CD4-positive, alpha-beta T cell treated with Interleukin-6 at 100 ng/mL for 8 hours (primary cell): ENCODE data around the gene TMEM165.

Experiments
- DNase-seq: peaks from one replicate; pipeline ENCODE4 v3.0.0-alpha.2; 2020; ENCODE audit warnings: mixed read lengths, low spot score

The TMEM165 gene

DNA sequence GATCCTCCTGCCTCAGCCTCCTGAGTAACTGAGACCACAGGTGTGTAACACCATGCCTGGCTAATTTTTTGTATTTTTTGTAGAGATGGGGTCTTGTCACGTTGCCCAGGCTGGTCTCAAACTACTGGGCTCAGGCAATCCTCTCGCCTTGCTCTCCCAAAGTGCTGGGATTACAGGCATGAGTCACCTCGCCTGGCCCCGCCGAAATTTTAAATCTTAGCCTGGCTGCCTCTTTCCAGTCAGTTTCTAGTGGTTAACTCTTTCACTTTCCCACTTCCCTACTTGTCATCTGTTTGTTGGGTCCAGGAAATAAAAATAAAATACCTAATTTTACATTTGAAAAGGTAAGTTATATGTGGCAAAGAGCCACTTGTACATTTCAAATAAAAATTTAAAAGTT, 62.4 kb downstream of the TMEM165 start:
- DNase-seq = no peak

GRCh38 chr4:55458611-55459010, 62.9 kb downstream of the TMEM165 start:
- DNase-seq = no peak

- no peak for DNase-seq
Observed at GRCh38 chr4:55466001-55466400, 70.2 kb downstream of the TMEM165 start.

DNA sequence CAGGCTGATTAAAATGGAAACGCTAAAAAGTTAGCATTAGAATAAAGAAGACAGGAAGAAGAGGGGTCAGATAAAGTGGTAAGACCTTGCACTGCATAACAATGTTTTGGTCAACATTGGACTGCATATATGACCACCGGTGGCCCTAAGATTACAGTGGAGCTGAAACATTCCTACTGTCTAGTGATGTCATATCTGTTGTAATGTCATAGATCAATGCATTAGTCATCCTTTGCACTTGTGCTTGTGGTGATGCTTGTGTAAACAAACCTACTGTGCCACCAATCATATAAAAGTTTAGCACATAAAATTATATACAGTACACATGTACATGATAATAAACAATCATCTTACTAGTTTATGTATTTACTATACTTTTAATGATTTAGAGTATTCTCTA, 73.0 kb downstream of the TMEM165 start:
- DNase-seq = no peak

DNA sequence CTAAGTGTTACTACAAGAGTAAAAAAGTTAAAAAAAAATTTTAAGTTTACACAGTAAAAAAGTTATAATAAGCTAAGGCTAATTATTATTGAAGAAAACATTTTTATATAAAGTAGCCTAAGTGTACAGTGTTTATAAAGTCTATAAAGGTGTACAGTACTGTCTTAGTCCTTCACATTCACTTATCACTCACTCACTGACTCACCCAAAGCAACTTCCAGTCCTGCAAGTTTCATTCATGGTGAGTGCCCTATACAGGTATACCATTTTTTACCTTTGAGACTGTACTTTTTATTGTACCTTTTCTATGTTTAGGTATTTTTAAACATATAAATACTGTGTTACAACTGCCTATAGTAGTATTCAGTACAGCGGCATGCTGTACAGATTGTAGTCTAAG, 74.2 kb downstream of the TMEM165 start:
- DNase-seq = no peak
